Neural cell (in vitro differentiated cells): ENCODE data around the gene STAT4. TPM values are rescaled to one million over a fixed set of nuclear protein-coding genes. Genes with fewer than 3 reads are reported as not detected.
"Not testable (repeated sequence)": the region's sequence is repeated elsewhere in the genome, so short reads cannot be mapped to it uniquely, and the experiment has no call there.

Source experiments
- H2AFZ ChIP-seq: fragments of 200-600, 300-800 bp; sonication (generic), shearing (Covaris generic); 2 replicates; pipeline ENCODE4 v1.6.0; 2014; ENCODE audit warnings: low read depth, mild to moderate bottlenecking, antibody characterized with exemption, low read length, moderate library complexity
- H3F3A ChIP-seq: fragments of 200-600 bp; shearing (Covaris generic); 2 replicates; pipeline ENCODE4 v1.6.1; 2016; ENCODE audit warnings: mild to moderate bottlenecking, moderate library complexity, mixed read lengths, antibody characterized with exemption, low read length; ENCODE audit not compliant: insufficient read depth, poor library complexity, severe bottlenecking
- H3K27ac ChIP-seq: fragments of 200-600, 300-800 bp; sonication (generic), shearing (Covaris generic); 2 replicates; pipeline ENCODE4 v1.5.1; 2014; ENCODE audit warnings: mild to moderate bottlenecking, low read length, moderate library complexity
- H3K27me3 ChIP-seq: fragments of 300-800, 200-600 bp; sonication (generic), shearing (Covaris generic); 2 replicates; pipeline ENCODE4 v1.6.0; 2014; ENCODE audit warnings: mild to moderate bottlenecking, low read depth, low read length, moderate library complexity; ENCODE audit not compliant: insufficient read depth
- H3K36me3 ChIP-seq: fragments of 300-800, 200-600 bp; sonication (generic), shearing (Covaris generic); 2 replicates; pipeline ENCODE4 v1.5.1; 2014; ENCODE audit warnings: mild to moderate bottlenecking, antibody characterized with exemption, low read length, moderate library complexity; ENCODE audit not compliant: insufficient read depth
- H3K4me2 ChIP-seq: fragments of 300-800, 200-600 bp; sonication (generic), shearing (Covaris generic); 2 replicates; pipeline ENCODE4 v1.6.0; 2014; ENCODE audit warnings: mild to moderate bottlenecking, low read length
- H3K4me3 ChIP-seq: fragments of 300-800, 200-600 bp; sonication (generic), shearing (Covaris generic); 2 replicates; pipeline ENCODE4 v1.5.1; 2014; ENCODE audit warnings: mild to moderate bottlenecking, low read length, moderate library complexity
- H3K79me2 ChIP-seq: fragments of 200-600 bp; shearing (Covaris generic); replicated peaks from 2 replicates; pipeline ENCODE4 v1.6.0; 2014; ENCODE audit warnings: mild to moderate bottlenecking, low read length, moderate library complexity; ENCODE audit not compliant: insufficient read depth
- H3K9ac ChIP-seq: fragments of 300-800, 200-600 bp; sonication (generic), shearing (Covaris generic); 2 replicates; pipeline ENCODE4 v1.6.1; 2016; ENCODE audit warnings: mild to moderate bottlenecking, low read length, mixed read lengths
- H3K9me2 ChIP-seq: fragments of 200-600 bp; shearing (Covaris generic); 2 replicates; pipeline ENCODE4 v1.6.1; 2016; ENCODE audit warnings: mild to moderate bottlenecking, low read length, mixed read lengths; ENCODE audit not compliant: insufficient read depth
- H3K9me3 ChIP-seq: fragments of 200-600, 300-800 bp; sonication (generic), shearing (Covaris generic); 2 replicates; pipeline ENCODE4 v1.6.1; 2016; ENCODE audit warnings: mild to moderate bottlenecking, mixed run types, low read length, moderate library complexity, mixed read lengths
- H4K20me1 ChIP-seq: fragments of 200-600 bp; shearing (Covaris generic); 2 replicates; pipeline ENCODE4 v1.6.1; 2016; ENCODE audit warnings: mild to moderate bottlenecking, mixed run types; ENCODE audit not compliant: insufficient read depth
- EP300 ChIP-seq: fragments of 450-650 bp; conservative IDR thresholded peaks from 2 replicates; pipeline ENCODE4 v1.6.1; 2014; ENCODE audit warnings: antibody characterized with exemption, mild to moderate bottlenecking, moderate library complexity; ENCODE audit not compliant: poor library complexity, severe bottlenecking
- EZH2 ChIP-seq: fragments of 200-600, 300-800 bp; shearing (Covaris generic), sonication (generic); IDR thresholded peaks from 2 replicates; pipeline ENCODE4 v1.6.1; 2014; ENCODE audit warnings: antibody characterized with exemption, low read length, borderline replicate concordance, mild to moderate bottlenecking; ENCODE audit not compliant: insufficient read depth, poor library complexity, severe bottlenecking
- MXI1 ChIP-seq: fragments of 450-650 bp; conservative IDR thresholded peaks from 2 replicates; pipeline ENCODE4 v1.6.1; 2014; ENCODE audit warnings: antibody characterized with exemption, mild to moderate bottlenecking; ENCODE audit not compliant: poor library complexity, severe bottlenecking
- POLR2AphosphoS5 ChIP-seq: IDR thresholded peaks from 2 replicates; pipeline ENCODE4 v1.6.1; 2012
- RAD21 ChIP-seq: fragments of 450-650 bp; conservative IDR thresholded peaks from 2 replicates; pipeline ENCODE4 v1.6.1; 2014; ENCODE audit warnings: antibody characterized with exemption, mild to moderate bottlenecking, moderate library complexity
- SMC3 ChIP-seq: fragments of 450-650 bp; conservative IDR thresholded peaks from 2 replicates; pipeline ENCODE4 v1.6.1; 2014; ENCODE audit warnings: antibody characterized with exemption, mild to moderate bottlenecking, moderate library complexity; ENCODE audit not compliant: poor library complexity
- TAF1 ChIP-seq: IDR thresholded peaks from 2 replicates; pipeline ENCODE4 v1.6.1; 2012; ENCODE audit warnings: low read depth
- polyA plus RNA-seq: library from polyadenylated mRNA; depleted of rRNA; stranded (reverse); fragments of >200 nt; gene quantifications from 2 replicates; pipeline ENCODE4 v1.2.3, GENCODE V29; 2014
- TF ChIP-seq, protein P1 (sequence below): fragments of 450-650 bp; IDR thresholded peaks from 2 replicates; pipeline ENCODE4 v1.5.1; 2014; ENCODE audit warnings: antibody characterized with exemption, mild to moderate bottlenecking, moderate library complexity; ENCODE audit not compliant: poor library complexity, severe bottlenecking
- TF ChIP-seq, protein P2 (sequence below): IDR thresholded peaks from 2 replicates; pipeline ENCODE4 v1.6.1; 2012; ENCODE audit warnings: borderline replicate concordance

STAT4 gene
- polyA plus RNA-seq, 1 donor from 2014 or later, result 3.7 TPM

DNA sequence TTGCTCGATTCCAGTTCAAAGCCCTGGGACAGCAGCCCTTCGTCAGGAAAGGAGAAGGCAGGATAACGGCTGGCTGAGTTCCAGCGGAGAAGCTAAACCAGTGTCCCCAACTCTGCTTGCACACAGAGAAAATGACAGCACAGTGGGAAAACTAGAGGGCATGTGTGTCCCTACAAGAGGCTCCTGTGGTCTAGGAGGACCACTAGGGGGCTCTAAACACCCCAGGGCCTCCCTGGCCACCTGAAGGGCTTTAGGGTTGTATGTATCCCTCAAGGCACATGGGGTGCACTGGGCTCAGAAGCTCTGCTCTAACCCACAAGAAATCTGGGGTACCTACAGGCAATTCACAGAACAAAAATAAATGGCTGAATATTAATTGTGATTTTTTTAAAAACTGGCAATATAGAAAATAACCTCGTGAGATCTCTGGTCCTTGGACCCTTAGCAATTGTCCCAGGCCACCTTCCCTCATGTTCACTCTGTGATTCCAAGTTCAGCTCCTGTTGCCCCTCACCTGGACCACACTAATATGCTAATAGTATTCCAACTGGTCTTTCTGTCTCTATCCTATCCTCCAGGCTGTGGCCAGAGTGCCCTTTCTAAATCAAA, 154.4 kb downstream of the STAT4 start:
- TF ChIP-seq SMC3 (no peak), TAF1 (no peak), EZH2 (no peak), RAD21 (no peak), EP300 (no peak), POLR2AphosphoS5 (no peak), MXI1 (no peak)
- TF ChIP-seq, protein P1, sequence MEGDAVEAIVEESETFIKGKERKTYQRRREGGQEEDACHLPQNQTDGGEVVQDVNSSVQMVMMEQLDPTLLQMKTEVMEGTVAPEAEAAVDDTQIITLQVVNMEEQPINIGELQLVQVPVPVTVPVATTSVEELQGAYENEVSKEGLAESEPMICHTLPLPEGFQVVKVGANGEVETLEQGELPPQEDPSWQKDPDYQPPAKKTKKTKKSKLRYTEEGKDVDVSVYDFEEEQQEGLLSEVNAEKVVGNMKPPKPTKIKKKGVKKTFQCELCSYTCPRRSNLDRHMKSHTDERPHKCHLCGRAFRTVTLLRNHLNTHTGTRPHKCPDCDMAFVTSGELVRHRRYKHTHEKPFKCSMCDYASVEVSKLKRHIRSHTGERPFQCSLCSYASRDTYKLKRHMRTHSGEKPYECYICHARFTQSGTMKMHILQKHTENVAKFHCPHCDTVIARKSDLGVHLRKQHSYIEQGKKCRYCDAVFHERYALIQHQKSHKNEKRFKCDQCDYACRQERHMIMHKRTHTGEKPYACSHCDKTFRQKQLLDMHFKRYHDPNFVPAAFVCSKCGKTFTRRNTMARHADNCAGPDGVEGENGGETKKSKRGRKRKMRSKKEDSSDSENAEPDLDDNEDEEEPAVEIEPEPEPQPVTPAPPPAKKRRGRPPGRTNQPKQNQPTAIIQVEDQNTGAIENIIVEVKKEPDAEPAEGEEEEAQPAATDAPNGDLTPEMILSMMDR, result no peak
- TF ChIP-seq, protein P2, sequence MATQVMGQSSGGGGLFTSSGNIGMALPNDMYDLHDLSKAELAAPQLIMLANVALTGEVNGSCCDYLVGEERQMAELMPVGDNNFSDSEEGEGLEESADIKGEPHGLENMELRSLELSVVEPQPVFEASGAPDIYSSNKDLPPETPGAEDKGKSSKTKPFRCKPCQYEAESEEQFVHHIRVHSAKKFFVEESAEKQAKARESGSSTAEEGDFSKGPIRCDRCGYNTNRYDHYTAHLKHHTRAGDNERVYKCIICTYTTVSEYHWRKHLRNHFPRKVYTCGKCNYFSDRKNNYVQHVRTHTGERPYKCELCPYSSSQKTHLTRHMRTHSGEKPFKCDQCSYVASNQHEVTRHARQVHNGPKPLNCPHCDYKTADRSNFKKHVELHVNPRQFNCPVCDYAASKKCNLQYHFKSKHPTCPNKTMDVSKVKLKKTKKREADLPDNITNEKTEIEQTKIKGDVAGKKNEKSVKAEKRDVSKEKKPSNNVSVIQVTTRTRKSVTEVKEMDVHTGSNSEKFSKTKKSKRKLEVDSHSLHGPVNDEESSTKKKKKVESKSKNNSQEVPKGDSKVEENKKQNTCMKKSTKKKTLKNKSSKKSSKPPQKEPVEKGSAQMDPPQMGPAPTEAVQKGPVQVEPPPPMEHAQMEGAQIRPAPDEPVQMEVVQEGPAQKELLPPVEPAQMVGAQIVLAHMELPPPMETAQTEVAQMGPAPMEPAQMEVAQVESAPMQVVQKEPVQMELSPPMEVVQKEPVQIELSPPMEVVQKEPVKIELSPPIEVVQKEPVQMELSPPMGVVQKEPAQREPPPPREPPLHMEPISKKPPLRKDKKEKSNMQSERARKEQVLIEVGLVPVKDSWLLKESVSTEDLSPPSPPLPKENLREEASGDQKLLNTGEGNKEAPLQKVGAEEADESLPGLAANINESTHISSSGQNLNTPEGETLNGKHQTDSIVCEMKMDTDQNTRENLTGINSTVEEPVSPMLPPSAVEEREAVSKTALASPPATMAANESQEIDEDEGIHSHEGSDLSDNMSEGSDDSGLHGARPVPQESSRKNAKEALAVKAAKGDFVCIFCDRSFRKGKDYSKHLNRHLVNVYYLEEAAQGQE, result no peak
- H4K20me1 ChIP-seq, result no peaks in the 10 kb centered on the region
- H3F3A ChIP-seq, result no peaks in the 10 kb centered on the region
- H3K4me2 ChIP-seq, result no peak overlapping the region
- H3K79me2 ChIP-seq, result no peaks in the 10 kb centered on the region
- H3K9me3 ChIP-seq, result no peaks in the 10 kb centered on the region
- peaks cover 5% of the 10 kb centered on the region for H3K36me3 ChIP-seq
- no peak overlapping the region for H3K9ac ChIP-seq
- H3K27me3 ChIP-seq, result no peaks in the 10 kb centered on the region
- no peak overlapping the region for H3K27ac ChIP-seq
- no peak overlapping the region for H2AFZ ChIP-seq
- H3K4me3 ChIP-seq, result no peak overlapping the region
- H3K9me2 ChIP-seq, result no peaks in the 10 kb centered on the region

DNA sequence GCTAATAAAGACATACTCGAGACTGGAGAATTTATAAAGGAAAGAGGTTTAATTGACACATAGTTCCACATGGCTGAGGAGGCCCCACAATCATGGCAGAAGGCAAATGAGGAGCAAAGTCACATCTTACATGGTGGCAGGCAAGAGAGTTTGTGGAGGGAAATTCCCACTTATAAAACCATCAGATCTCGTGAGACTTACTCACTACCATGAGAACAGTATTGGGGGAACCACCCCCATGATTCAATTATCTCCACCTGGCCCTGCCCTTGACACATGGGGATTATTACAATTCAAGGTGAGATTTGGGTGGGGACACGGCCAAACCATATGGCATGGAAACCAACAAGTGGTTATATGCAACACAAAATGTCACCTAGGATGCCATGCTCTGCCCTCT, 155.5 kb downstream of the STAT4 start:
- H3K9me3 ChIP-seq, H3K27ac ChIP-seq, H3K27me3 ChIP-seq, H3K9ac ChIP-seq, H4K20me1 ChIP-seq, H3K4me2 ChIP-seq, H3F3A ChIP-seq, H3K9me2 ChIP-seq, H2AFZ ChIP-seq, H3K36me3 ChIP-seq, H3K79me2 ChIP-seq, H3K4me3 ChIP-seq: not testable (repeated sequence)

DNA sequence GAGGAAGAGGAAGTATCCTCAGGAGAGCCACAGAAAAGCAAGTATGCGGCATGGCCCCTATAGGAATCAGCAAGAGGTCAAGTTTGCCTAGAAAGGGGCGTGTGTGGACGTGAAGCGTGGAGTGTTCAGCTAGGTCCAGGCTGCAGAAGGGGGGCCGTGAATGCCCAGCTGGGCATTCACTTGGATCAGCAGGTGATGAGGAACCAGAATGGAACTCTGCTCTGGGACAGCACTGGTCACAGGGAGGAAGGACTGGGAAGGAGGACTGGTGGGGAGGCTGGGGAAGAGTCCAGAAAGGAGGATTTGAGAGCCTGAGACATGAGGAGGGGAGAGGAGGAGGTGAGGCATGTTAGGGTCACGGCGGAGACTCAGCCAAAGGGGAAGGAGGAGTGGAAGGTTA, 156.6 kb downstream of the STAT4 start:
- no peaks in the 10 kb centered on the region for H3K79me2 ChIP-seq
- no peak overlapping the region for H3K4me2 ChIP-seq
- H2AFZ ChIP-seq, result no peak overlapping the region
- H3K27me3 ChIP-seq, result no peaks in the 10 kb centered on the region
- H3K9me3 ChIP-seq, result no peaks in the 10 kb centered on the region
- no peak for TF ChIP-seq POLR2AphosphoS5
- TF ChIP-seq TAF1, result no peak
- TF ChIP-seq MXI1, result no peak
- TF ChIP-seq, protein P2, result no peak
- TF ChIP-seq EZH2, result no peak
- TF ChIP-seq, protein P1, result no peak
- TF ChIP-seq SMC3, result no peak
- no peak for TF ChIP-seq EP300
- TF ChIP-seq RAD21, result no peak
- no peak overlapping the region for H3K27ac ChIP-seq
- H3K4me3 ChIP-seq, result no peak overlapping the region
- H3K36me3 ChIP-seq, result peaks cover 3% of the 10 kb centered on the region
- H3K9me2 ChIP-seq, result no peaks in the 10 kb centered on the region
- H4K20me1 ChIP-seq, result no peaks in the 10 kb centered on the region
- H3F3A ChIP-seq, result no peaks in the 10 kb centered on the region
- H3K9ac ChIP-seq, result no peak overlapping the region
